ENCODE results near the gene WDR7. TPM values are rescaled to one million over a fixed set of nuclear protein-coding genes. Genes with fewer than 3 reads are reported as not detected.

The WDR7 gene
- total and polyA plus RNA-seq, 2 experiments from 2014 or later: 7.0 to 14.8 TPM

DNA sequence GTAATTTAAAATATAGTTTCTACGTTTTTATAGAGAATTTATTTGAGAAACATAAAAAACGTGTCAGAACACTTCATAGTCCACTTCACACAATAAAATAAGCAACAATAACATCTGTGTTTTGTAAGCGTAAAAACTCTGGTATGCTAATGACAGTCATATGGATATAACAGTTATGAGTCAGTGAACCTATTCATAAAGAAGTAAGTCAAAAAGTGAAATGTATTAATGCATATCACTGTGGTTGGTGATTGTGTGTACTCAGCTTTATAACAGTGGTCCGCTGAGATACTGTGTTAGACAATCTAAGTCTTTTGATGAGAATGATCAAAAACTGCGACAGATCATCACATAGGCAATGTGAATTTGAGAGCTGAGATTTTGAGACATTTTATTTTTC is 153.2 kb downstream of the WDR7 start (continued):
- TF ChIP-seq, protein P1, sequence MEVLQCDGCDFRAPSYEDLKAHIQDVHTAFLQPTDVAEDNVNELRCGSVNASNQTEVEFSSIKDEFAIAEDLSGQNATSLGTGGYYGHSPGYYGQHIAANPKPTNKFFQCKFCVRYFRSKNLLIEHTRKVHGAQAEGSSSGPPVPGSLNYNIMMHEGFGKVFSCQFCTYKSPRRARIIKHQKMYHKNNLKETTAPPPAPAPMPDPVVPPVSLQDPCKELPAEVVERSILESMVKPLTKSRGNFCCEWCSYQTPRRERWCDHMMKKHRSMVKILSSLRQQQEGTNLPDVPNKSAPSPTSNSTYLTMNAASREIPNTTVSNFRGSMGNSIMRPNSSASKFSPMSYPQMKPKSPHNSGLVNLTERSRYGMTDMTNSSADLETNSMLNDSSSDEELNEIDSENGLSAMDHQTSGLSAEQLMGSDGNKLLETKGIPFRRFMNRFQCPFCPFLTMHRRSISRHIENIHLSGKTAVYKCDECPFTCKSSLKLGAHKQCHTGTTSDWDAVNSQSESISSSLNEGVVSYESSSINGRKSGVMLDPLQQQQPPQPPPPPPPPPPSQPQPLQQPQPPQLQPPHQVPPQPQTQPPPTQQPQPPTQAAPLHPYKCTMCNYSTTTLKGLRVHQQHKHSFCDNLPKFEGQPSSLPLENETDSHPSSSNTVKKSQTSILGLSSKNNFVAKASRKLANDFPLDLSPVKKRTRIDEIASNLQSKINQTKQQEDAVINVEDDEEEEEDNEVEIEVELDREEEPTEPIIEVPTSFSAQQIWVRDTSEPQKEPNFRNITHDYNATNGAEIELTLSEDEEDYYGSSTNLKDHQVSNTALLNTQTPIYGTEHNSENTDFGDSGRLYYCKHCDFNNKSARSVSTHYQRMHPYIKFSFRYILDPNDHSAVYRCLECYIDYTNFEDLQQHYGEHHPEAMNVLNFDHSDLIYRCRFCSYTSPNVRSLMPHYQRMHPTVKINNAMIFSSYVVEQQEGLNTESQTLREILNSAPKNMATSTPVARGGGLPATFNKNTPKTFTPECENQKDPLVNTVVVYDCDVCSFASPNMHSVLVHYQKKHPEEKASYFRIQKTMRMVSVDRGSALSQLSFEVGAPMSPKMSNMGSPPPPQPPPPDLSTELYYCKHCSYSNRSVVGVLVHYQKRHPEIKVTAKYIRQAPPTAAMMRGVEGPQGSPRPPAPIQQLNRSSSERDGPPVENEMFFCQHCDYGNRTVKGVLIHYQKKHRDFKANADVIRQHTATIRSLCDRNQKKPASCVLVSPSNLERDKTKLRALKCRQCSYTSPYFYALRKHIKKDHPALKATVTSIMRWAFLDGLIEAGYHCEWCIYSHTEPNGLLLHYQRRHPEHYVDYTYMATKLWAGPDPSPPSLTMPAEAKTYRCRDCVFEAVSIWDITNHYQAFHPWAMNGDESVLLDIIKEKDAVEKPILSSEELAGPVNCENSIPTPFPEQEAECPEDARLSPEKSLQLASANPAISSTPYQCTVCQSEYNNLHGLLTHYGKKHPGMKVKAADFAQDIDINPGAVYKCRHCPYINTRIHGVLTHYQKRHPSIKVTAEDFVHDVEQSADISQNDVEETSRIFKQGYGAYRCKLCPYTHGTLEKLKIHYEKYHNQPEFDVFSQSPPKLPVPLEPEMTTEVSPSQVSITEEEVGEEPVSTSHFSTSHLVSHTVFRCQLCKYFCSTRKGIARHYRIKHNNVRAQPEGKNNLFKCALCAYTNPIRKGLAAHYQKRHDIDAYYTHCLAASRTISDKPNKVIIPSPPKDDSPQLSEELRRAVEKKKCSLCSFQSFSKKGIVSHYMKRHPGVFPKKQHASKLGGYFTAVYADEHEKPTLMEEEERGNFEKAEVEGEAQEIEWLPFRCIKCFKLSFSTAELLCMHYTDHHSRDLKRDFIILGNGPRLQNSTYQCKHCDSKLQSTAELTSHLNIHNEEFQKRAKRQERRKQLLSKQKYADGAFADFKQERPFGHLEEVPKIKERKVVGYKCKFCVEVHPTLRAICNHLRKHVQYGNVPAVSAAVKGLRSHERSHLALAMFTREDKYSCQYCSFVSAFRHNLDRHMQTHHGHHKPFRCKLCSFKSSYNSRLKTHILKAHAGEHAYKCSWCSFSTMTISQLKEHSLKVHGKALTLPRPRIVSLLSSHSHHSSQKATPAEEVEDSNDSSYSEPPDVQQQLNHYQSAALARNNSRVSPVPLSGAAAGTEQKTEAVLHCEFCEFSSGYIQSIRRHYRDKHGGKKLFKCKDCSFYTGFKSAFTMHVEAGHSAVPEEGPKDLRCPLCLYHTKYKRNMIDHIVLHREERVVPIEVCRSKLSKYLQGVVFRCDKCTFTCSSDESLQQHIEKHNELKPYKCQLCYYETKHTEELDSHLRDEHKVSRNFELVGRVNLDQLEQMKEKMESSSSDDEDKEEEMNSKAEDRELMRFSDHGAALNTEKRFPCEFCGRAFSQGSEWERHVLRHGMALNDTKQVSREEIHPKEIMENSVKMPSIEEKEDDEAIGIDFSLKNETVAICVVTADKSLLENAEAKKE (CRISPR knock-in tag; IDR thresholded peaks at IDR 0.05): no peak
- TF ChIP-seq CTCF (conservative IDR thresholded peaks at IDR 0.05; ENCODE audit: low read depth in 2 of 2): no peak
- no peak for TF ChIP-seq JUNB (IDR thresholded peaks at IDR 0.05; ENCODE audit: unreplicated experiment)
- TF ChIP-seq EZH2phosphoT487 (IDR thresholded peaks at IDR 0.05; ENCODE audit: unreplicated experiment): no peak
- no peak for TF ChIP-seq CREB1 (CRISPR knock-in tag; IDR thresholded peaks at IDR 0.05; ENCODE audit: low read depth)
- no peak for TF ChIP-seq NANOG (IDR thresholded peaks at IDR 0.05; ENCODE audit: borderline replicate concordance)
- no peak for TF ChIP-seq ZNF114 (CRISPR knock-in tag; IDR thresholded peaks at IDR 0.05)
- TF ChIP-seq STAT1 (IDR thresholded peaks at IDR 0.05; ENCODE audit: unreplicated experiment): no peak

DNA sequence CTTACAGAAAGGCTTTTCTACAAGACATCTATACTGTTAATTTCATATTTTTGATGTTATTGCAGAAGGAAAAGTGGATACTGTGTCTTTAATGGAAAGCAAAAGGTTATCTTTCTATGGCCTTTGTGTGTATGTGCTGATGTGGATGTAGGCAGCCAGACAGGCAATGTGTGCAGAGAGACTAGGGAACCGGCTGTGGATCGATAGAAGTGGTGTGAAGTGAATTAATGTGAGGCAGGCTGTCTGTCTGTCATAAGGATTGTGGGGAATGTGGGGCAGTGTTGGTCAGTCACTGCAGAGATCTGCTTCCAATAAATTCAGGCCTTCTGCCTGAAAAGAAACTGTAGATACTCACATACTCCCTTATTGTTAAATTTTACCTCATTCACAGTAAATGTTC is 156.7 kb downstream of the WDR7 start:
- Histone ChIP-seq H4K20me1 (replicated peaks; ENCODE audit: insufficient read depth) (no peaks in the 10 kb centered on the region), H3F3A (replicated peaks; ENCODE audit: low read depth) (no peaks in the 10 kb centered on the region), H2AFZ (no peak overlapping the region), H3K4me2 (no peak overlapping the region), H3K79me2 (replicated peaks; ENCODE audit: insufficient read depth) (no peaks in the 10 kb centered on the region), H3K27ac (ENCODE audit: low read depth) (no peak overlapping the region), H3K36me3 (ENCODE audit: insufficient read depth) (no peaks in the 10 kb centered on the region), H3K27me3 (ENCODE audit: insufficient read depth) (no peaks in the 10 kb centered on the region), H3K9me2 (ENCODE audit: insufficient read depth) (no peaks in the 10 kb centered on the region), H3K4me1 (ENCODE audit: insufficient read depth) (no peaks in the 10 kb centered on the region; the same call in 1 of the 2 replicates), H3K4me3 (no peak overlapping the region)
- Mint-ChIP-seq H3K27me3 (ENCODE audit: insufficient read depth, low read depth, poor library complexity) (no peaks in the 10 kb centered on the region), H3K4me3 (no peak overlapping the region), H3K4me1 (peaks cover 4% of the 10 kb centered on the region), H3K27ac (no peak overlapping the region), H3K36me3 (ENCODE audit: low read depth) (no peaks in the 10 kb centered on the region), H3K9me3 (no peaks in the 10 kb centered on the region)
- no peak for DNase-seq (ENCODE audit: low spot score)
- ATAC-seq: no peak
- TF ChIP-seq NANOG (IDR thresholded peaks at IDR 0.05; ENCODE audit: borderline replicate concordance): no peak
